Upper lobe of right lung (tissue), 1 donor: Measurements from ENCODE around the gene PKN2. TPM values are rescaled to one million over a fixed set of nuclear protein-coding genes. Genes with fewer than 3 reads are reported as not detected.
"Not testable (repeated sequence)": the region's sequence is repeated elsewhere in the genome, so short reads cannot be mapped to it uniquely, and the experiment has no call there.

Source experiments
- ATAC-seq: fragments of 200-7000 bp; cut with Tn5 transposase; one replicate; pipeline ENCODE4 v1.9.1; 2020; ENCODE audit warnings: mild to moderate bottlenecking, moderate library complexity
- DNase-seq: peaks from one replicate; pipeline ENCODE4 v3.0.0-alpha.2; 2020
- H3K27ac ChIP-seq: fragments of 200-600 bp; one replicate; pipeline ENCODE4 v1.8.0; 2022
- H3K27me3 ChIP-seq: fragments of 200-600 bp; one replicate; pipeline ENCODE4 v1.8.0; 2022; ENCODE audit warnings: mild to moderate bottlenecking
- H3K36me3 ChIP-seq: fragments of 200-600 bp; one replicate; pipeline ENCODE4 v1.8.0; 2022
- H3K4me1 ChIP-seq: fragments of 200-600 bp; one replicate; pipeline ENCODE4 v1.8.0; 2022
- H3K4me3 ChIP-seq: fragments of 200-600 bp; one replicate; pipeline ENCODE4 v1.8.0; 2022; ENCODE audit warnings: mild to moderate bottlenecking
- H3K9me3 ChIP-seq: fragments of 200-600 bp; one replicate; pipeline ENCODE4 v1.8.0; 2022
- CTCF ChIP-seq: fragments of 200-600 bp; IDR thresholded peaks from one replicate; pipeline ENCODE4 v1.8.0; 2022; ENCODE audit warnings: antibody characterized with exemption
- intact Hi-C: fragments of 100-400 bp; cut with DNase I; formaldehyde crosslinking; loops from one replicate; pipeline ENCODE4 v1.11.0; 2022
- total RNA-seq: library from RNA; stranded (reverse); fragmentation: NEBNext Ultra II Directional; extraction: Animal tissue kit (Norgen Biotek cat#: 25700); gene quantifications from one replicate; pipeline ENCODE4 v1.2.1, GENCODE V29; 2021
- donor health status: DM: no; HTN: yes; CAD: no; lungs with severe emphysema.

PKN2 gene
- total RNA-seq, 1 donor from 2014 or later, result 45.8 TPM

GRCh38 chr1:88802404-88802803, 118.3 kb downstream of the PKN2 start:
- ATAC-seq, result no peak
- H3K36me3 ChIP-seq, result peaks cover 41% of the 10 kb centered on the region

DNA sequence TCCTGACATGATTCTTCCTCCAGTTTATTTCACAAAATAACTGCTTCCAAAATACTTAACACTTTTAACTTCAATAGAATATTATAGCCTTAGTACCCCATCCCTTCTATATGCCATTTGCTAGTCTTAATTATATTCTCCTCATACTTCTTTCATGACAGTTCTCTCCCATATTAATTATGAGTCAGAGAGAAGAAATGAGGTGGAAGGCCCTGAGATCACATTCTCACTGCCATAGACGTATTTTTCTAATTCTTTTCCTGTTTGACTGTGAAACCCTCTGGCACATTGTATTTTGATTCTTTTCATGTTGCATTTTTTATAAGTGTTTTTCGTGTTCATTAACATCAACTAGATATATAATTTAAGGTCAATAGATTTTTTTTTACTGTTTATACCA, 118.9 kb downstream of the PKN2 start:
- H3K4me3 ChIP-seq, result no peak overlapping the region
- H3K27ac ChIP-seq, result no peak overlapping the region
- ATAC-seq (no peak), DNase-seq (no peak)
- no peaks in the 10 kb centered on the region for H3K27me3 ChIP-seq
- no peaks in the 10 kb centered on the region for H3K9me3 ChIP-seq
- no peak for TF ChIP-seq CTCF
- intact Hi-C loops, result no loop called here
- H3K4me1 ChIP-seq, result no peaks in the 10 kb centered on the region
- H3K36me3 ChIP-seq, result peaks cover 45% of the 10 kb centered on the region

More at GRCh38 chr1:88802404-88802803, 118.3 kb downstream of the PKN2 start:
- Histone ChIP-seq H3K27me3 (no peaks in the 10 kb centered on the region), H3K9me3 (no peaks in the 10 kb centered on the region), H3K27ac (peak overlapping the region; percentile 56), H3K4me3 (no peak overlapping the region), H3K4me1 (no peaks in the 10 kb centered on the region)
- intact Hi-C loops, result no loop called here
- TF ChIP-seq CTCF, result no peak
- no peak for DNase-seq

DNA sequence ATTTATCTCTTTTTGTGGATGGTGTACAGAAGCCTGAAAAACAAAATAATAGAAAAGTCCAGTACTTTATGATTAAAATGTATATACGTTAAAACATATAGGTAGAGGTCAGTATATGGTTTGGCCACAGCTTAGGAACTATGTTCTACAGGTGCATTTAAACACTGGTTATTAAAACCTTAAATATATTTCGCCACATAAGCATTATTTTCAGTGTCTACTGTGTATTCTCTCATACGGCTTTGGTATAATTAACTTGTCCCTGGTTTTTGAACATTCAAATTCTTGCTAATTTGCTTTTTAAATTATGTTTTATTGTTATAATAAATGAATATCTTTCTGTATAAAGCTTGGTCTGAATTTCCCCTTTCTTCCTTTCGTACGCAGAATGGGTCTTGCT, 119.4 kb downstream of the PKN2 start:
- Histone ChIP-seq H3K9me3 (no peaks in the 10 kb centered on the region), H3K27ac (no peak overlapping the region), H3K4me1 (no peaks in the 10 kb centered on the region), H3K4me3 (no peak overlapping the region), H3K36me3 (peaks cover 50% of the 10 kb centered on the region), H3K27me3 (no peaks in the 10 kb centered on the region)
- ATAC-seq, result no peak
- no peak for TF ChIP-seq CTCF
- intact Hi-C loops, result no loop called here
- DNase-seq, result no peak

DNA sequence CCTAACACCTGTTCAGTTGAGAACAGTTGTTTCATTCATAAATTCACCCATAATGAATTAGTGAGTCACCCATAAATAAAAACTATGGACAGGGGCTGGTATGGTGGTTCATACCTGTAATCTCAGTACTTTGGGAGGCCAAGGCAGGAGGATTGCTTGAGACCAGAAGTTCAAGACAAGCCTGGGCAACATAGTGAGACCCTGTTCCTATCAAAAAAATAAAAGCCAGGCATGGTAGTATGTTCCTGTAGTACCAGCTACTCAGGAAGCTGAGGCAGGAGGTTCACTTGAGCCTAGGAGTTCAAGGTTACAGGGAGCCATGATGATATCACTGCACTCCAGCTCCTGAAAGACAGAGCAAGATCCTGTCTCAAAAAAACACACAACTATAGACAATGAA, 128.3 kb downstream of the PKN2 start:
- intact Hi-C loops, result no loop called here
- Histone ChIP-seq H3K36me3 (peaks cover 73% of the 10 kb centered on the region), H3K4me3 (no peak overlapping the region), H3K27ac (no peak overlapping the region), H3K27me3 (no peaks in the 10 kb centered on the region), H3K4me1 (no peaks in the 10 kb centered on the region), H3K9me3 (no peaks in the 10 kb centered on the region)
- no peak for DNase-seq
- TF ChIP-seq CTCF, result no peak
- no peak for ATAC-seq

- Histone ChIP-seq H3K27ac (no peak overlapping the region), H3K9me3 (no peaks in the 10 kb centered on the region), H3K27me3 (no peaks in the 10 kb centered on the region), H3K4me3 (no peak overlapping the region), H3K36me3 (peaks cover 65% of the 10 kb centered on the region), H3K4me1 (no peaks in the 10 kb centered on the region)
- ATAC-seq (no peak), DNase-seq (no peak)
- no peak for TF ChIP-seq CTCF
- intact Hi-C loops, result no loop called here
Measured at GRCh38 chr1:88813471-88813870, 129.4 kb downstream of the PKN2 start.

- H3K4me1 ChIP-seq, H3K27ac ChIP-seq, H3K27me3 ChIP-seq, ATAC-seq, H3K4me3 ChIP-seq, H3K9me3 ChIP-seq, DNase-seq, intact Hi-C loops: not testable (repeated sequence)
- H3K36me3 ChIP-seq, result peaks cover 37% of the 10 kb centered on the region
Measured at GRCh38 chr1:88819642-88820041, 135.6 kb downstream of the PKN2 start.
